GM06990 (cell line): ENCODE data around the gene POLR3K.
A peak's percentile ranks its signal among the peaks of the same experiment; 100 is the strongest.

ENCODE experiments used
- DNase-seq: peaks from one replicate; pipeline ENCODE4 v3.0.0-alpha.2; 2011; ENCODE audit not compliant: insufficient read length; ENCODE audit errors: extremely low read depth
- H3K27me3 ChIP-seq: replicated peaks from 2 replicates; pipeline ENCODE4 v1.6.0; 2011; ENCODE audit warnings: low read length; ENCODE audit not compliant: control insufficient read depth, insufficient read depth
- H3K36me3 ChIP-seq: 2 replicates; pipeline ENCODE4 v1.5.1; 2011; ENCODE audit warnings: low read length; ENCODE audit not compliant: control insufficient read depth, insufficient read depth
- H3K4me3 ChIP-seq: replicated peaks from 2 replicates; pipeline ENCODE4 v1.5.1; 2011; ENCODE audit warnings: low read depth, mild to moderate bottlenecking, control low read depth, low read length
- CTCF ChIP-seq: IDR thresholded peaks from 2 replicates; pipeline ENCODE4 v1.5.1; 2011; ENCODE audit warnings: low read length, control low read depth, mild to moderate bottlenecking, inconsistent platforms; ENCODE audit not compliant: insufficient read depth, poor library complexity, severe bottlenecking

The POLR3K gene

GRCh38 chr16:67183-67791 is 13.9 kb upstream of the POLR3K start:
- Histone ChIP-seq H3K4me3 (no peak overlapping the region), H3K36me3 (no peaks in the 10 kb centered on the region), H3K27me3 (no peaks in the 10 kb centered on the region; the same call in none of the 2 replicates)
- no peak for DNase-seq
- no peak for TF ChIP-seq CTCF

- TF ChIP-seq CTCF, result no peak
- Histone ChIP-seq H3K27me3 (no peaks in the 10 kb centered on the region; the same call in none of the 2 replicates), H3K4me3 (no peak overlapping the region), H3K36me3 (no peaks in the 10 kb centered on the region)
- no peak for DNase-seq
These were observed 13.1 kb upstream of the POLR3K start for GRCh38 chr16:66309-67182.

GRCh38 chr16:65745-66144 is 12.3 kb upstream of the POLR3K start:
- peak; percentile 98 for TF ChIP-seq CTCF
- no peaks in the 10 kb centered on the region for H3K36me3 ChIP-seq
- DNase-seq, result peak; percentile 78
- no peak overlapping the region for H3K4me3 ChIP-seq
- H3K27me3 ChIP-seq, result no peaks in the 10 kb centered on the region; the same call in 1 of the 2 replicates

GRCh38 chr16:64914-65255 is 11.5 kb upstream of the POLR3K start:
- no peaks in the 10 kb centered on the region; the same call in 1 of the 2 replicates for H3K27me3 ChIP-seq
- peak; percentile 3 for DNase-seq
- no peak for TF ChIP-seq CTCF
- no peaks in the 10 kb centered on the region for H3K36me3 ChIP-seq
- H3K4me3 ChIP-seq, result no peak overlapping the region

- H3K36me3 ChIP-seq, result no peaks in the 10 kb centered on the region
- no peak overlapping the region for H3K4me3 ChIP-seq
- no peak for TF ChIP-seq CTCF
- peak; percentile 4 for DNase-seq
- H3K27me3 ChIP-seq, result no peaks in the 10 kb centered on the region; the same call in 1 of the 2 replicates
These were observed 10.8 kb upstream of the POLR3K start for GRCh38 chr16:63998-64913.
